GM12892 (cell line): ENCODE data around the gene TIAM1.

Source experiments
- POLR2A ChIP-seq: IDR thresholded peaks from 2 replicates; pipeline ENCODE4 v1.6.1; 2011; ENCODE audit warnings: low read depth, low read length, control low read depth
- POLR2AphosphoS5 ChIP-seq: IDR thresholded peaks from 2 replicates; pipeline ENCODE4 v1.6.1; 2011; ENCODE audit warnings: low read depth, low read length, control low read depth

GRCh38 chr21:31181082-31181750 lies 162.8 kb downstream of the TIAM1 start:
- TF ChIP-seq POLR2A = no peak
- TF ChIP-seq POLR2AphosphoS5 = no peak
